SHP77 (cell line): ENCODE data around the gene CFAP410.
"Not testable (repeated sequence)": the region's sequence is repeated elsewhere in the genome, so short reads cannot be mapped to it uniquely, and the experiment has no call there.

Experiments
- DNase-seq, 2 experiments: peaks; one replicate each; lab custom pipeline; 2025; lab: John Stamatoyannopoulos, UW

The CFAP410 gene

DNA sequence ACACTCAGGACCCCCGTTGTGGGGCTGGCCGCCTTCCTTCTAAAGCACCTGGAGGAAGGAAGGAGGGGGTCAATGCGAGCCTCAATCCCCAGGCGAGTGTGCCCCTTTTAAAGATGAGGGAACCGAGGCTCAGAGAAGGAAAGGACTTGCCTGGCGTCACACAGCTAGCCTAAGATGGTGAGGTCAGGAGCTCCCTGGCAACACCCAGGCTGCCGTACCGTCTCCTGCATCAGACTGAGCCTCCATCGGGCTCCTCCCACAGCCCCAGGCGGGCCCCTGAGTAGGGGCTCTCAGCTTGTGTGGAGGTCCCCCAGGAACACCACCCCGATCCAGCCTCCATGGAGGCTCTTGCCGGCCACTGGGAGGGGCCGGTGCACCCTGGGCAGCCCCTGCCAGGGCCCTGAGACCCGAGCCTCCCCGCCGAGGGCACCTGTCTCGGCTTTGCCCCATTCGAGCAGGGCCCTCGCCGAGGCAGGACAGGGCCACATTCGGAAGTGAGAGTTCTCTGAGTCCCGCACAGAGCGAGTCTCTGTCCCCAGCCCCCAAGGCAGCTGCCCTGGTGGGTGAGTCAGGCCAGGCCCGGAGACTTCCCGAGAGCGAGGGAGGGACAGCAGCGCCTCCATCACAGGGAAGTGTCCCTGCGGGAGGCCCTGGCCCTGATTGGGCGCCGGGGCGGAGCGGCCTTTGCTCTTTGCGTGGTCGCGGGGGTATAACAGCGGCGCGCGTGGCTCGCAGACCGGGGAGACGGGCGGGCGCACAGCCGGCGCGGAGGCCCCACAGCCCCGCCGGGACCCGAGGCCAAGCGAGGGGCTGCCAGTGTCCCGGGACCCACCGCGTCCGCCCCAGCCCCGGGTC is 53.8 kb downstream of the CFAP410 start, which contains the start of gene AIRE:
TSS of gene AIRE (plus strand) at position 739 of the 855 bp plus-strand sequence. CDS start 131 bp downstream, outside the sequence.
- no peak for DNase-seq

DNA sequence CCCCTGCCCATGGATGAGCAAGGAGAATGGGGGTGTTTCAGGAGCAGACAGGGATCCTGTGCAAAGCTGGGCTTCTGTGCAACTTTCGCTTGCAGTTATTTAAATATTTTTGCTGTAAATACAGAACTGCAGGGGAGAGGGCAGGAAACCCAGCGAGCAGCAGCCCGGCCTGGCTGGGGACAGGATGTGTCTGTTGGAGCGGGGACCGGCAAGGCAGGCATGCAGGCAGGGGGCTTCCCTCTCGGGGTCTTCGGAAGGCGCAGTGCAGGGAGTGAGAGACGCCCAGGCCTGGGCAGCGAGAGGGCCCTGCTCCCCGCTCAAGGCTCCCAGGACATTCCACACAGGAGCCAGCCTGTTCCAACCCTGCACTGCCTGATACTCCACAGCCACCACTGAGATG is 55.2 kb downstream of the CFAP410 start:
- DNase-seq: no peak

DNA sequence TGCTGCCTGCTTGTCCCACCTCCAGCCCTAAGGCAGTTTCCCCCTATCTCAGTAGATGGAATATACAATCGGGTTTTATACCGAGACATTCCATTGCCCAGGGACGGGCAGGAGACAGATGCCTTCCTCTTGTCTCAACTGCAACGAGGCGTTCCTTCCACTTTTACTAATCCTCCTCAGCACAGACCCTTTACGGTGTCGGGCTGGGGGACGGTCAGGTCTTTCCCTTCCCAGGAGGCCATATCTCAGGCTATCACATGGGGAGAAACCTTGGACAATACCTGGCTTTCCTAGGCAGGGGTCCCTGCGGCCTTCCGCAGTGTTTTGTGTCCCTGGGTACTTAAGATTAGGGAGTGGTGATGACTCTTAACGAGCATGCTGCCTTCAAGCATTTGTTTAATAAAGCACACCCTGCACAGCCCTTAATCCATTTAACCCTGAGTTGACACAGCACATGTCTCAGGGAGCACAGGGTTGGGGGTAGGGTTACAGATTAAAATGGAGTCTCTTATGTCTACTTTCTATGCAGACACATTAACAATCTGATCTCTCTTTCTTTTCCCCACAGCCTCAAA is 55.9 kb downstream of the CFAP410 start:
- not testable (repeated sequence) for DNase-seq

DNA sequence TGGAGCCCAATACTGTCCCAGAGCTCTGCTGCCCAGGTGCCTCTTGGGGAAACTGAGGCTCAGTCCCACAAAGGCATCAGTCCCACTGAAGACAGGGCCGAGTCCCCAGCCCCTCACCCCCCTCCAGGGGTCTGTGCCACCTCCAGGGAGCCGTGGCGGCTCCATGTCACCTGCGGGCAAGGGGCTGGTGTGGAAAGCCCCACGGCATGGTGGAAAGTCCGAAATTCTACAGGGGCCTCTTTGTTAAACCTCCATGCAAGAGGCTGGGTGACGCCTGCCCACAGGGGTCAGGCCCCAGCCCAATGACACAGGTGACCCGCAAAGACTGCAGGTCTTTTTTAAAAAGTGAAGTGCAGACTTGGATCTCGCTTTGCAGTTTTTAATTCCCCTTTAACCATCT is 56.8 kb downstream of the CFAP410 start:
- DNase-seq: no peak

DNA sequence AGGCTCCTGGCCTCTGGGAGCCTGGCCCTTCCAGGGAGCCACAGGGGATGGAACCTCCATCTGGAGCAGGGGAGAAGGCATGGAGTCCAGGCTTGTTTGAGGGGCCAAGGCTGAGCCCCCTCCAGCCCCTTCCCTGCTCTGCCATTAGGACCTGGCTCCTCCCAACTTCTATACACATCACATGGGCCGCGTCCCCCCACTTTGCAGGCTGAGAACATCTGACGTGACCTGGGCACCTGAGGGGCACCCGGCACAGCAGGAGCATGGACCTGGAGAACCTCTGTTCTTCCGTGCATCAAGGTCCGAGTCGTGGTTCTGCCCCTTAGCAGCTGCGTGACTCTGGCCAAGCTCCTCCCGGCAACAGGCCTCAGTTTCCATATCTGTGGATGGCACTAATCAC is 57.4 kb downstream of the CFAP410 start:
- DNase-seq: no peak

DNA sequence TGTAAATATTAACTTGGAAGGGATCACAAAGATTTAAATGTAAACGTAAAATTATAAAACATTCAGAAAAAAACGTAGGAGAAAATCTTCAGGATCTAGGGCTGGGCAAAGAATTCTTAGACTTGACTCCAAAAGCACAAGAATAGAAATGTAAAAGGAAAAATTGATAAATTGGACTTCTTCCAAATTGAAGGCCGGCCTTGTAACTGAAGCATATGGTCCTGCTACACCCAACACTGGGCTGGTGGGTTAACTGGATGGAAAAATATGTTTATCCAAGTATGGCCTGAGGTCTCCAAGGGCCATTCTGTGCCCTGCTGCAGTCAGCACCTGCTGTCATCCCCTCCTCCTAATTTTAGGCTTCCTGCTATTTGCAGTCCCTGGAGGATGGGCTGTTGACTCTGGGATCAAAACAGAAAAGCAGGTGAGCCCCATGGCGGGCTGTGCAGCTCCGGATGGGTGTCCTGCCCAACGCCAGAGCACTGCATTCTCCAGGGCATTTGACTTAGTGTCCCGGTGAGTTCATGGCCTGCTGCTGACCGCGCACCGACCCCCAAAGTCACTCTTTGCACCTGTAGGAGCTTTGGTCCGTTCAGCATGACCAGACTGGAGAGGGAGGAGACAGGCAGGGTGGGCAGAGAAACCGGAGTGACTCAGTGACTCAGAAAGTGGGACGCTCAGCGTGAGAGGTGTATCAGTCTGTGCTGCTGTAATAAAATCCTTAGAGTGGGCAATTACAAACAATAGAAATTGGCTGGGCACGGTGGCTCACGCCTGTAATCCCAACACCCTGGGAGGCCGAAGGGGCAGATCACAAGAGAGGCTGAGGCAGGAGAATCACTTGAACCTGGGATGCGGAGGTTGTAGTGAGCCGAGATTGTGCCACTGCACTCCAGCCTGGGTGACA is 59.6 kb downstream of the CFAP410 start:
- DNase-seq: peak; percentile 21 to 48
